SH-SY5Y (cell line): ENCODE data around the gene KIAA1755.

ENCODE experiments used
- GATA2 ChIP-seq: IDR thresholded peaks from 2 replicates; pipeline ENCODE4 v1.6.1; 2011; ENCODE audit warnings: mild to moderate bottlenecking, low read depth, low read length
- GATA3 ChIP-seq: IDR thresholded peaks from 2 replicates; pipeline ENCODE4 v1.6.1; 2011; ENCODE audit warnings: low read depth, mild to moderate bottlenecking, low read length, moderate library complexity

DNA sequence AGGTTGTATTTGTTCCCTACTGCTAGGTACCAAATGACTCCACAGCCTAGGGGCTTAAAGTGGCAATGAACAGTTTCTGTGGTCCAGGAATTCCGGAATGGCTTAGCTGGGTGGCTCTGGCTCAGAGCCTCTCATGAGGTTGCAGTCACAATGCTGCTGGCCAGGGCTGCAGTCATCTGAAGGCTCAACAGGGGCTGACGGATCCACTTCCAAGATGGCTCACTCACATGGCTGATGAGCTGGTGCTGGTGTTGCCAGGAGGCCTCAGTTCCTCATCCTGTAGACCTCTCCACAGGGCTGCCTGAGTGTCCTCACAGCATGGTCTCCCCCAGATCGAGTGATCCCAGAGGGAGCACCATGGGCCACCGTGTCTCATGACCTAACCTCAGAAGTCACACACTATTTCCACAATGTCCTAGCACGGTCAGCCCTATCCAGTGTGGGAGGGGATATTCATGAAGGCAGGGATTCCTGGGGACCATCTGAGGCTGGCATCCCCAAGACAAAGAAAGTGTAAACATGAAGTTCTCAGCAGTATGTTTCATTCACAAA lies 24.4 kb upstream of the KIAA1755 start:
- TF ChIP-seq GATA2 (no peak), GATA3 (no peak)
